ENCODE measurements around the gene WDR20.

GRCh38 chr14:102205560-102205959 lies 65.9 kb downstream of the WDR20 start:
- TF ChIP-seq, protein P1, sequence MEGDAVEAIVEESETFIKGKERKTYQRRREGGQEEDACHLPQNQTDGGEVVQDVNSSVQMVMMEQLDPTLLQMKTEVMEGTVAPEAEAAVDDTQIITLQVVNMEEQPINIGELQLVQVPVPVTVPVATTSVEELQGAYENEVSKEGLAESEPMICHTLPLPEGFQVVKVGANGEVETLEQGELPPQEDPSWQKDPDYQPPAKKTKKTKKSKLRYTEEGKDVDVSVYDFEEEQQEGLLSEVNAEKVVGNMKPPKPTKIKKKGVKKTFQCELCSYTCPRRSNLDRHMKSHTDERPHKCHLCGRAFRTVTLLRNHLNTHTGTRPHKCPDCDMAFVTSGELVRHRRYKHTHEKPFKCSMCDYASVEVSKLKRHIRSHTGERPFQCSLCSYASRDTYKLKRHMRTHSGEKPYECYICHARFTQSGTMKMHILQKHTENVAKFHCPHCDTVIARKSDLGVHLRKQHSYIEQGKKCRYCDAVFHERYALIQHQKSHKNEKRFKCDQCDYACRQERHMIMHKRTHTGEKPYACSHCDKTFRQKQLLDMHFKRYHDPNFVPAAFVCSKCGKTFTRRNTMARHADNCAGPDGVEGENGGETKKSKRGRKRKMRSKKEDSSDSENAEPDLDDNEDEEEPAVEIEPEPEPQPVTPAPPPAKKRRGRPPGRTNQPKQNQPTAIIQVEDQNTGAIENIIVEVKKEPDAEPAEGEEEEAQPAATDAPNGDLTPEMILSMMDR (optimal IDR thresholded peaks at IDR 0.05 in 1 of 3, IDR thresholded peaks at IDR 0.05 in 1 of 3, conservative IDR thresholded peaks at IDR 0.05 in 1 of 3; ENCODE audit: extremely low read depth in 1 of 3, insufficient read depth in 2 of 3, low read length in 3 of 3) = no peak
- no peak for TF ChIP-seq EZH2 (IDR thresholded peaks at IDR 0.05; ENCODE audit: low read length)
